Spleen (tissue), 11 donors: Measurements from ENCODE around the gene INO80C. TPM values are rescaled to one million over a fixed set of nuclear protein-coding genes. Genes with fewer than 3 reads are reported as not detected.
"Not testable (repeated sequence)": the region's sequence is repeated elsewhere in the genome, so short reads cannot be mapped to it uniquely, and the experiment has no call there.

Source experiments
- DNase-seq: peaks from one replicate; pipeline ENCODE4 v3.0.0-alpha.2; 2020
- H3K27ac ChIP-seq, 8 donors: fragments of 200-600 bp; sonication (generic) in 7 of 8; 1 replicate in 4 of 8; 2 replicates in 4 of 8; pipeline versions ENCODE4 v1.5.0 to v1.8.0; 2016 to 2021; ENCODE audit warnings: inconsistent platforms in 4 of 8, mild to moderate bottlenecking in 4 of 8, moderate library complexity in 1 of 8
- H3K27me3 ChIP-seq, 7 donors: fragments of 200-600 bp; sonication (generic) in 6 of 7; replicated peaks in 1 of 7; 1 replicate in 4 of 7; 2 replicates in 3 of 7; pipeline versions ENCODE4 v1.5.0 to v1.8.0; 2016 to 2021; ENCODE audit warnings: inconsistent platforms in 3 of 7, mild to moderate bottlenecking in 1 of 7
- H3K36me3 ChIP-seq, 6 donors: fragments of 200-600 bp; sonication (generic) in 5 of 6; 1 replicate in 4 of 6; 2 replicates in 2 of 6; pipeline versions ENCODE4 v1.5.0 to v1.8.0; 2016 to 2021; ENCODE audit warnings: inconsistent platforms in 2 of 6
- H3K4me1 ChIP-seq, 6 donors: fragments of 200-600 bp; sonication (generic) in 5 of 6; 1 replicate in 3 of 6; 2 replicates in 3 of 6; pipeline versions ENCODE4 v1.5.0 to v1.8.0; 2016 to 2021; ENCODE audit warnings: inconsistent platforms in 3 of 6
- H3K4me3 ChIP-seq, 8 donors: fragments of 200-600 bp; sonication (generic) in 7 of 8; 1 replicate in 4 of 8; 2 replicates in 4 of 8; pipeline versions ENCODE4 v1.5.0 to v1.8.0; 2016 to 2021; ENCODE audit warnings: inconsistent platforms in 4 of 8, mild to moderate bottlenecking in 4 of 8, moderate library complexity in 2 of 8
- H3K9me3 ChIP-seq, 8 donors: fragments of 200-600 bp; sonication (generic) in 7 of 8; 1 replicate in 4 of 8; 2 replicates in 4 of 8; pipeline versions ENCODE4 v1.5.0 to v1.8.0; 2016 to 2021; ENCODE audit warnings: inconsistent platforms in 4 of 8
- CTCF ChIP-seq, 11 experiments: fragments of 200-600 bp in 7 of 11; fragments of 450-650 bp in 4 of 11; sonication (generic) in 4 of 11; IDR thresholded peaks in 8 of 11; conservative IDR thresholded peaks in 3 of 11; 1 replicate in 7 of 11; 2 replicates in 4 of 11; pipeline versions ENCODE4 v1.4.0 to v1.8.0; 2016 to 2021; ENCODE audit warnings: antibody characterized with exemption in 11 of 11, inconsistent platforms in 4 of 11, mild to moderate bottlenecking in 1 of 11
- POLR2A ChIP-seq, 3 donors: fragments of 450-650 bp; IDR thresholded peaks; one replicate each; pipeline ENCODE4 v1.5.1; 2017; ENCODE audit warnings: antibody characterized with exemption in 3 of 3, mild to moderate bottlenecking in 1 of 3
- POLR2AphosphoS5 ChIP-seq, 3 donors: sonication (generic); formaldehyde crosslinking; IDR thresholded peaks; one replicate each; pipeline ENCODE4 v1.5.1; 2017; ENCODE audit warnings: antibody characterized with exemption in 3 of 3
- WGBS, 5 donors: extraction: QIAGEN DNeasy Blood & Tissue Kit in 3 of 5; methylation state at CpG; one replicate each; pipeline versions ENCODE4 v1.1.5 to v1.1.7; 2013 to 2018; 5-methylcytosine and 5-hydroxymethylcytosine counted together
- intact Hi-C: fragments of 100-400 bp; cut with DNase I; formaldehyde crosslinking; loops from one replicate; pipeline ENCODE4 v1.15.0; 2023; ENCODE audit warnings: low total_unique reads
- polyA plus RNA-seq, 3 donors: library from polyadenylated mRNA; stranded (reverse); fragments of 200-250 nt; gene quantifications; one replicate each; pipeline ENCODE4 v1.2.1, GENCODE V29; 2013
- total RNA-seq, 7 donors: library from RNA; depleted of rRNA in 3 of 7; stranded (reverse); fragments of >200 nt in 3 of 7; fragmentation: NEBNext Ultra II Directional in 4 of 7; extraction: Animal tissue kit (Norgen Biotek cat#: 25700) in 4 of 7; gene quantifications; one replicate each; pipeline versions ENCODE4 v1.1.0 to v1.2.1, GENCODE V29; 2016 to 2021
- donor health status: healthy with polysubstance abuse.
- donor health status: DM: no; HTN: no; CAD: no; lungs with moderate emphysema.
- donor health status: DM: no; HTN: no; CAD: no.
- donor health status: Bipolar disorder and iron deficiency.
- donor health status: healthy.
- donor health status: DM: no; HTN: no; CAD: no.
- donor health status: DM: yes; HTN: yes; CAD: no.

The INO80C gene
- total and polyA plus RNA-seq, 10 donors: 18.9 to 57.5 (median 34.5) TPM

- intact Hi-C loops: no loop called here
- WGBS, 5 donors: 70 to 82% (median 80%) methylated on average over 7 of the region's 7 CpGs
- H3K27me3 ChIP-seq: no peaks in the 10 kb centered on the region
- H3K9me3 ChIP-seq: no peaks in the 10 kb centered on the region
- no peak overlapping the region for H3K4me3 ChIP-seq
- peak overlapping the region; percentile 4 to 73 (median 41) for H3K27ac ChIP-seq
- peaks cover 0 to 14% (median 0%) of the 10 kb centered on the region in 6 donors for H3K36me3 ChIP-seq
- TF ChIP-seq POLR2AphosphoS5 (IDR thresholded peaks at IDR 0.05) (peak in 2 of 3 donors; percentile 30 to 49), POLR2A (IDR thresholded peaks at IDR 0.05) (no peak)
- no peak for DNase-seq
- peaks cover 0 to 55% (median 28%) of the 10 kb centered on the region in 6 donors for H3K4me1 ChIP-seq
Observed at GRCh38 chr18:35489913-35490490, 7.8 kb downstream of the INO80C start.

- 79 to 93% (median 90%) methylated on average over 3 of the region's 3 CpGs for WGBS, 5 donors
- H3K4me3 ChIP-seq, H3K27me3 ChIP-seq, intact Hi-C loops, DNase-seq, H3K9me3 ChIP-seq: not testable (repeated sequence)
- Histone ChIP-seq H3K27ac (peak overlapping the region; percentile 4 to 73 (median 41)), H3K4me1 (peaks cover 0 to 47% (median 25%) of the 10 kb centered on the region in 6 donors), H3K36me3 (peaks cover 0 to 14% (median 0%) of the 10 kb centered on the region in 6 donors)
Observed at GRCh38 chr18:35489281-35489680, 8.5 kb downstream of the INO80C start.

GRCh38 chr18:35488396-35488795, 9.4 kb downstream of the INO80C start:
- WGBS, 5 donors: 88 to 100% (median 100%) methylated on average over 1 to 2 of the region's 2 CpGs
- H3K4me3 ChIP-seq, intact Hi-C loops, H3K27me3 ChIP-seq, H3K9me3 ChIP-seq, DNase-seq: not testable (repeated sequence)
- Histone ChIP-seq H3K4me1 (peaks cover 0 to 38% (median 21%) of the 10 kb centered on the region in 6 donors), H3K27ac (peak overlapping the region in 2 of 8 donors; percentile 60 to 73), H3K36me3 (peaks cover 0 to 14% (median 0%) of the 10 kb centered on the region in 6 donors)

- H3K9me3 ChIP-seq, intact Hi-C loops, H3K27me3 ChIP-seq, H3K4me3 ChIP-seq, DNase-seq, H3K27ac ChIP-seq: not testable (repeated sequence)
- WGBS, 5 donors: 93 to 100% (median 97%) methylated on average over 4 of the region's 4 CpGs
- peaks cover 0 to 14% (median 0%) of the 10 kb centered on the region in 6 donors for H3K36me3 ChIP-seq
- peaks cover 0 to 35% (median 18%) of the 10 kb centered on the region in 6 donors for H3K4me1 ChIP-seq
Observed at GRCh38 chr18:35487525-35487924, 10.2 kb downstream of the INO80C start.

- H3K27me3 ChIP-seq: no peaks in the 10 kb centered on the region
- TF ChIP-seq POLR2A (IDR thresholded peaks at IDR 0.05) (no peak), POLR2AphosphoS5 (IDR thresholded peaks at IDR 0.05) (no peak), CTCF (IDR thresholded peaks at IDR 0.05 in 8 of 11, conservative IDR thresholded peaks at IDR 0.05 in 3 of 11) (no peak)
- intact Hi-C loops: no loop called here
- no peaks in the 10 kb centered on the region for H3K9me3 ChIP-seq
- H3K36me3 ChIP-seq: peaks cover 0 to 14% (median 0%) of the 10 kb centered on the region in 6 donors
- no peak overlapping the region for H3K4me3 ChIP-seq
- peaks cover 0 to 34% (median 7%) of the 10 kb centered on the region in 6 donors for H3K4me1 ChIP-seq
- no peak for DNase-seq
- 89 to 100% (median 94%) methylated on average over 1 of the region's 1 CpG for WGBS, 5 donors
- H3K27ac ChIP-seq: no peak overlapping the region
Observed at GRCh38 chr18:35485852-35486251, 11.9 kb downstream of the INO80C start.

GRCh38 chr18:35484034-35484433, 13.7 kb downstream of the INO80C start:
- H3K9me3 ChIP-seq: no peaks in the 10 kb centered on the region
- intact Hi-C loops: no loop called here
- no peak overlapping the region for H3K27ac ChIP-seq
- peaks cover 0 to 14% (median 0%) of the 10 kb centered on the region in 6 donors for H3K36me3 ChIP-seq
- TF ChIP-seq CTCF (IDR thresholded peaks at IDR 0.05 in 8 of 11, conservative IDR thresholded peaks at IDR 0.05 in 3 of 11) (no peak), POLR2A (IDR thresholded peaks at IDR 0.05) (no peak), POLR2AphosphoS5 (IDR thresholded peaks at IDR 0.05) (no peak)
- H3K4me3 ChIP-seq: no peak overlapping the region
- DNase-seq: no peak
- peaks cover 0 to 31% (median 2%) of the 10 kb centered on the region in 6 donors for H3K4me1 ChIP-seq
- no peaks in the 10 kb centered on the region for H3K27me3 ChIP-seq
